GM19395 (cell line): ENCODE results near the gene C18orf63.

Source experiments
- ATAC-seq: cut with Tn5 transposase; IDR thresholded peaks from one replicate; pipeline ENCODE4 v1.9.1; 2021; ENCODE audit warnings: mild to moderate bottlenecking, moderate library complexity; ENCODE audit not compliant: unreplicated experiment

The C18orf63 gene

GRCh38 chr18:74373428-74373827, 57.8 kb downstream of the C18orf63 start:
- ATAC-seq: no peak

DNA sequence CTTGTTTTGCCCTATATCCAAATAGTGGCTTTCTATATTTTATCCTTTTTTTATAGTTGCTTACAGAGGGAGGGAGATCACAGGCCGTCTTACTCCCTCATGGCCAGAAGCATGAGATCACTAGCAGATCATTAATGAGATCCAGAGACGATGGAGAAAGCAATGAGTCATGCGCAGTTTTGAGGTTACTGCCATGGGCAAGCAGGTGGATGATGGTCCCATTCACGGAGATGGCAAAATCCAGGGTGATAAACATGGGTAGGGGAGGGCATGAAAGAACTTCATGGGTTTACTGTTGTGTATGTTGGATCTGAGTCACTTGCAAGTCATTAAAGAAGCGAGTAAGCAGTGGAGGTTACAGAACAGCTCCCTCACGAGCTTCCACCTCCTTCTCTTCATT, 60.4 kb downstream of the C18orf63 start:
- no peak for ATAC-seq

GRCh38 chr18:74376523-74376922, 60.9 kb downstream of the C18orf63 start:
- ATAC-seq: no peak

DNA sequence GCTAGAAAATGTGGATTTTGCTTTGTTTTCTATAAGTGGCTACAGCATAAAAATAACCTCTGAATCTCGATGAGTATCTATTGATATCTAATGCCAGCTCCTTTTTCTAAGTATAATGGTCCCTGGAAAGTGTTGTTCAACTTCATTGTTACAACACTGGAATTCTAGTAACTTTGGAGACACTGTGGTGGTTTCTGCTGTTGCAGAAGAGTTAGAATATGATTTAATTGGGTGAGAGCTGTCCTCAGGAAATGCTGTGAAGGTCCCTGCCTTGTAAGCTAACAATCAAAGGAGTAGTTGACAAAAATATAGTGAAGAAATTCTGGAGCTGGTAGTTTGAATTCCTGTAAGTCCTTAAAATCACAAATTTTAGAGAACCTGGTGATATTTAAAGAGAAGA, 62.1 kb downstream of the C18orf63 start:
- no peak for ATAC-seq

DNA sequence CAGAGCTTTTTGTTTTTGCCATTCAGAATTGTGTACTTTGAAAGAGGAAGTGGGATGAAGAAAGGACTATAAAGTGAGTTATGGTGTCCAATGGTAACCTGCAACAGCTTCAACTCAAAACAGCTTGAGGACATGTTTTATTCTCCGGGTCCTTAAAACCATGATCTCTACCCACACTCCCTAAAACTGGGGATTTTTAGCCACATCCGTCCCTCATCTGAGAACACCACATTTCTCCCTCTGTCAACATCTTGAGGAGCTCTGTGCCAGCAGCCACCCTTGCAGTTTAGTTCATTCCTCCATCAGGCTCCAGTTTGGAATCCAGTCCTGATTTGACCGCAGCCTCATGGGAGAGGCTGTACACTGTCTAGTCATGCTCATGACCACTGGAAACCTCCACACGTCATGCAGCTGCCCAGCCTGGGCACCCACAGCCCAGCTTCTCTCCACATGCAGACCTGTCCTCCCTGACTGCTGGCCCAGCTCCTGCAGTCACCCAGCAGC, 62.6 kb downstream of the C18orf63 start:
- ATAC-seq: no peak

DNA sequence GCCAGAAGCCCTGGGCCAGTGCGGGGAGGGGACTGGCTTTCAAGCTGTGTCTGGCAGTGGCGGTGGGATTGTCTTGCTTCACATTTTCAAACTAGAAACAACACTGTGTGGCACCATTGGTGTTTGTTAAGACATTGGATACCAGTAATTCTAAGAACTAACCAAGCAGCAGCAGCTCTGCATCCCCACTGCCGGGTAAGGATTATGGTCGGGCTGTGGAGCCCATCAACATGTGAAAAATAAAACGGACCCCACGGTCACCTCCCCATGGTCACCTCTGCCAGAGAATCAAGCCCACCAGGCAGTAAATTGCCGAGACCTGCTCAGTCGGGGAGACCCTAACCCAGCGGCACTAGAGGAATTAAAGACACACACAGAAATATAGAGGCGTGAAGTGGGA, 65.3 kb downstream of the C18orf63 start:
- no peak for ATAC-seq

GRCh38 chr18:74381621-74382295, 66.1 kb downstream of the C18orf63 start:
- ATAC-seq: no peak

- ATAC-seq: no peak
These were observed 66.9 kb downstream of the C18orf63 start for GRCh38 chr18:74382481-74383017.

DNA sequence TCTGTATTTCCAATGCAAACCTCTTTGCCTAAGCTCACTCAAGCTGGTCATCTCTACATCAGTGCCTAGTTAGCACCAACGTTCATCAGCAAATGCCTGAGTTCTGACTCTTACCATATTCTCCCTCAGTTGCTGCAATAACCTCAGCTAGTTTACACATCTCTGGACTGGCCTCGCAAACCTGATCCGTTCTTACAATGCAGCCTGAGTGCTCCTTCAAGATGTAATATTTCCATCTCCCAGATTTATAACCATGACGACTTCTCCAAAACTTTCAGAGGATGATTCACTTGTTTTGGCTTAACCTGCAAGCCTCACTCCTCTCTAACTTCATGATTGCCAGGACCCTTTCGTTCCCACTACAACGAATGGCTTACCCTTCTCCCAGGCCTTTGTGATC, 71.7 kb downstream of the C18orf63 start:
- ATAC-seq: no peak

DNA sequence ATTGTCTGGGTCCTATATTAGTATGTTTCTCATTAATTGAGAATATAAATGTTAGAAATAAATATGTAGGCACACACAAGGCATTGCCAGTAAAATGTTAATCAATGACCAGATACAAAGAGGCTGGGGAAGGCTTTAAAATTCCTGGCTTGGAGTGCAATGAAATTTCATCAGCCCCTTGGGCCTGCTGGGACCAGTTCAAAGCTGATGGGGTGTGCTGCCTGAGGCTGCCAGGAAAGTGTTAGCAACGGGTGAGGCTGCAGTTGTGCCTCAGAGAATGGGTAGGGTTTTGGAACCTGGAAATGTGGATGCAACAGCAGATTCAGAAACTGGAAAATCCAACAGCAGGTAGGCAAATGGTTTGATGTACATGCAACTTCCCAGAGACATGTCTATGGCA, 72.6 kb downstream of the C18orf63 start:
- no peak for ATAC-seq

DNA sequence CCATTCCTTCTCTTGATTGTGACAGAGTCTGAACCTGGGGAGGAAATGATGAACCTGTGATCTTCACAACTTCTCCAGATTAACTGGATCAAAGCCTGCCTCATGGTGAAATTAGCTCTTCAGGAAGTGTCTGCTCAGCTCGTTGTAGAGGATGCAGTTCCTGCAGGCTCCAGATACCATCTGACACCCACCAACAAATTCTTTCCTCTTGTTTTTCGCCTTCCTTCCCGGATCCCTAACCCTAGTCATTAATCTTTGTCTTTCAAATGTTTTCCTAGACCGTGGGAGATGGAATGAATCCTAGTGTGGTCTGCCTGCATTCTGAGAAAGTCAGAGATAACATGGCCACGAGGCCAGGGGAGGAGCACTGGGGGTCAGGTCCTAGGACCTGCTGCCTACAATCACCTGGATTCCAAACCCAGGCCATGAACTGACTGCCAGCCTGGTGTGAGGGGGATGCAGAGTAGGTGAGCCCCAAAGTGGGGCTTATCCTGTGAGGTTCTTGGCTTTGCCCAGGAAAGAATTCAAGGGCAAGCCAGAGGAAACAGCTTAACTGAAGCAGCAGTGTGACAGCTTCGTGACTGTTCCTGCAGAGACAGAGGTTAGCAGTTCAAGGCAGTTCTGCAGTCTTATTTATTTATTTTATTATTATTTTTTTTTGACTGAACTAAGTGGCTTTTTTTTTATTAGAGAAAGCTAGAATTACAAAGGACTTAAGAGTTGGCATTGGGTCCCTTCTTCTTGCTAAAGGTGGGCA, 73.7 kb downstream of the C18orf63 start:
- no peak for ATAC-seq

DNA sequence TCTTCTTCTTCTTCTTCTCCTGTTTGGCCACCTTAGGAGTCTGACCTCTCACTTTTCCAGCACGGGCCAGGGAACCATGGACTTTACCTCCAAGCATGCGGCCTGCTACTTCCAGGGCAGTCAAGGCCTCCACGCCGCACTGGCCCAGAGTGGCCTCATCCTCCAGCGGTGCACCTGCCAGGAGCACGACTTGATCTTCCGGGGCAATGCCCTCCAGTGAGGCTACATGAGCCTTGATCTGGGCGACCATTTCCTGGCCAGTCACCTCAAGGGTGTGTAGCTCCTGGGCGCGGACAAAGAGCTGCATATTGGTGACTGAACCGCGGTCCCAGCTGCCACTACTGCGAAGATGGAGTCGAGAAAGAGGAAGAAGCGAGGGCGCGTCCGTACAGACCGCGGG, 74.4 kb downstream of the C18orf63 start:
- no peak for ATAC-seq

- ATAC-seq: no peak
These were observed 75.3 kb downstream of the C18orf63 start for GRCh38 chr18:74390900-74391299.

GRCh38 chr18:74392323-74392722, 76.7 kb downstream of the C18orf63 start:
- ATAC-seq: no peak

GRCh38 chr18:74395006-74395405, 79.4 kb downstream of the C18orf63 start:
- ATAC-seq: no peak

- ATAC-seq: no peak
These were observed 80.1 kb downstream of the C18orf63 start for GRCh38 chr18:74395648-74396154.

DNA sequence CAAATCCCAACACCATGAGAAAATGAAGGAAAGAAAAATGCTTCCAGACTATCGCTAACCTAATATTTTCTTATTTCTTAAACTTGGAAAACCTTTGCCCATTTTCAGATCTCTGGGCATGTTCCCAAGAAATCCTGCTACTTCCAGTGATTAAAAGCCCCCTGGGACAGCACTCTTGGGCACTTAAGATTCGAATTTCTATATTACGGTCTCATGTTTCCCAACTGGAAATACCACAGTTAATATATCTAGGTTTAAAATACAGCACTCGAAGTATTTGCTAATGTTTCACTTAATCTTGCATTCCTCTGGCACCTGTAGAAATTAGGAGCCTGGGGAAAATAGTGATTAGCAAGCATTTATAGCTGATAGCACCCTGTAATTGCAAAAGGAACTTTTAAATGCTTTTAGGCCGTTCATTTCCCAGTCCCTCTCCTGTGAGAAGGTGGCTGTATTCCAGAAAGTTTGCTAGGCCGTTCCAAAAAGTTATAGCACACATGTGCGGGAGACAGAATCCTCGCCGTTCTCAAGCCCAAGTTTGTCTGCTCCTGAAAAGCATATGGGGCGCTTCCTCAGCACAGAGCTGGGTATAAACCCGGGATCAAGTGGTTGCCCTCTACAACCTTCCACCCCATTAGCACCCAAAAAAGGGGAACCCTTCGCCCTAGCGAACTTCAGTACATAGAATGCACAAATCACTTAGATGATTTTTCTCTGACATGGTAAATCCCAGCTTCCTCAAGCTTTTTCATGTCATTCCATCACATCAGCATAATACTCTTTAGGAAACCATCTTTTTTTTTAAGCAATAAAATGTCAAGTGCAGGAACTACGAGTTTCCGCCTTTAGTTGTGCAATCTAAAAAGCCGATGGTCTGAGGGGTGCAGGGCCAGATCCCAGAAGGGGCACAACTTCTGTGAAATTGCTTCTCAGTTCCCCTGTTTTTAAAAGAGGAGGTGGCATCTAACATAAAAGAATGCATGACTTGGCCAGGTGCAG, 80.8 kb downstream of the C18orf63 start:
- ATAC-seq: no peak

- no peak for ATAC-seq
These were observed 81.9 kb downstream of the C18orf63 start for GRCh38 chr18:74397572-74397971.

- ATAC-seq: no peak
These were observed 83.7 kb downstream of the C18orf63 start for GRCh38 chr18:74399091-74399887.

DNA sequence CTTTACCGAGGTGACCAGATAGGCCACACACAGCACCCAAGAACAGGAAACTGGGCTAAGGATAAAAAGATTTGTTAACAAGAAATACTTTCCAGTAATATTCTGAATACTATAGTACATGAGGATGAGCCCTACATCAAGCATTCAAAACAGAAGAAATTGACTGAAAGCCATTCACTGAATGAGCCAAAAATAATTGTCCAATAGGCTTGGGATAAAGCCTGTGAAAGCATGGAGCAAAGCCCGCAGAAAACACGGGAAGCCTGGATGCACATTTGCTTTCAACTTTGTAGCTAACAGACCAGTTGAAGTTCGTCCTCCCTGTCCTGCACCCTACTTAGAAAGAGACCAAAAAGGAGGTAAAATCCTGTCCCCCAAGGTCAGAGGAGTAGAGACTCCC, 85.2 kb downstream of the C18orf63 start:
- no peak for ATAC-seq
